GM18520 (cell line): ENCODE measurements around the gene FMO5.
"Not testable (repeated sequence)": the region's sequence is repeated elsewhere in the genome, so short reads cannot be mapped to it uniquely, and the experiment has no call there.

Experiments
- ATAC-seq: cut with Tn5 transposase; IDR thresholded peaks from one replicate; pipeline ENCODE4 v1.9.1; 2021; ENCODE audit not compliant: unreplicated experiment

Gene FMO5

DNA sequence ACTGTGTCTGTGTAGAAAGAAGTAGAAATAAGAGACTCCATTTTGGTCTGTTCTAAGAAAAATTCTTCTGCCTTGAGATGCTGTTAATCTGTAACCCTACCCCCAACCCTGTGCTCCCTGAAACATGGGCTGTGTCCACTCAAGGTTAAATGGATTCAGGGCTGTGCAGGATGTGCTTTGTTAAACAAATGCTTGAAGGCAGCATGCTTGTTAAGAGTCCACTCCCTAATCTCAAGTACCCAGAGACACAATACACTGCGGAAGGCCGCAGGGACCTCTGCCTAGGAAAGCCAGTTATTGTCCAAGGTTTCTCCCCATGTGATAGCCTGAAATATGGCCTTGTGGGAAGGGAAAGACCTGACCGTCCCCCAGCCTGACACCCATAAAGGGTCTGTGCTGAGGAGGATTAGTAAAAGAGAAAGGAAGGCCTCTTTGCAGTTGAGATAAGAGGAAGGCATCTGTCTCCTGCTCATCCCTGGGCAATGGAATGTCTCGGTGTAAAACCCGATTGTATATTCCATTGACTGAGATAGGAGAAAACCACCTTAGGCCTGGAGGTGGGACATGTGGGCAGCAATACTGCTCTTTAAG lies 15.1 kb upstream of the FMO5 start:
- not testable (repeated sequence) for ATAC-seq

DNA sequence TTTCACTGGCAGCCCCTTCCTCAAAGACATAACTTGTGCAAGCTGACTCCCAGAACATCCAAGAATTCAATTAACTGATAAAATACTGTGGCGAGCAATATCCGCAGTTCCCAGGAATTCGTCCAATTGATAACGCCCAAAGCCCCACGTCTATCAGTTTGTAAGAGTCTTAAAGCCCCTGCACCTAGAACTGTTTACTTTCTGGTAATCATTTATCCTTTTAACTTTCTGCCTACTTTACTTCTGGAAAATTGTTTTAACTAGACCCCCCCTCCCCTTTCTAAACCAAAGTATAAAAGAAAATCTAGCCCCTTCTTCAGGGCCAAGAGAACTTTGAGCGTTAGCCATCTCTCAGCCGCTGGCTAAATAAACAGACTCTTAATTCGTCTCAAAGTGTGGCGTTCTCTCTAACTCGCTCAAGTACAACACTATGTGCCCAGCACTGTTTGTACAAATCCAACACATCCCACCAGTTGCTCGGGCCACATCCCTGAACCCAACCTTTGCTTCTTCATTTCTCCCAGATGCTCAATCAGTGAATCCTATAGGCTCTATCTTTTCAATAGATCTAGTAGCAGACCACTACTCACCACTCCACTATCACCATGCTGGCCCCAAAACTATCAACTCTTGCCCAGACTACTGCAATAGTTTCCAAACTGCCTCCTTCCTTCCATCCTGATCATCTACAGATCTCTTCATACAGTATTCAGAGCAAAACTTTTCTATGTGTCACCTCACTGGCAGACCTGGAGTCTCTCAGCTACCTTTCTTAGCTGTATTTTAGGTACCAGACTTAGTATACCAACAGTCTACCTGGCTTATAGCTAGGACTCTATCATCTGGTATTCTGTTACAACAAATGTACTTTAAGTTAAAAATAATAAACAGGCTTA lies 14.0 kb upstream of the FMO5 start:
- no peak for ATAC-seq

DNA sequence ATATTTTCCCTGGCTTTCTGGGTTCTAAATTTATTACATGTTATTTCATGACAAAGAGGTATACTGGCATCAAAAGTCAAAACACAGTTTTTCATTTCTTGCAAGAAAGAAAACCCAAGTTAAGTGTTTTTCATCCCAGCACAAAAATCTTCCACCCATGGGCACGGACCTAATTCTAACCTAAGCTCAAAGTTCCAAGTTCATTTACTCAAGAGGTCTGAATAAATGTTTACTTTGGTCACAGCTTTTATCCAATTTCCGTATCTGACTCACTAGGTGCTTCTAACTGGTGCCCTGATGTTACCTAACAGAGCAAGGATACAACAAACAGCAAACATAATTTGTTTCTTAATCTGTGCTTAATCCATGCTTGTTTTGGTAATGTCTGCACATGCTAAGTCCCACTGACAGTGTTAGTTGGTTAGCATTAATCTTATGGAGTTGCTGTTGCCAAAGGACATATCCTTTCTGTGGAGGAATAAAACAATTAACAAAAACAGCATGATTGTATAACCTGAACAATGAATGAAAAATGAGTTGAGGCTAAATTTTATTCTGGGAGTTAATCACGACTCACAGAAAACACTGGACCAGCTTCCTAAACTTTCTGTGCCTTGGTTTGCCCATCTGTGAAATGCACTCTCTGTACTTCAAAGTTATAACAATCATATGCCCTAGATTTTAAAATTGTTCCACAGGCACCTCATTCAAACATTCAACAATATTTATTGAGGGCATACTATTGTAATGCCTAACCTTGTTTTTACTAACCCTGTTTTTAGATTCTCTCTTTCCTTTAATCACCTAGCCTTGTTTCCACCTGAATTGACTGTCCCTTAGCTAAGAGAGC lies 13.1 kb upstream of the FMO5 start:
- no peak for ATAC-seq

DNA sequence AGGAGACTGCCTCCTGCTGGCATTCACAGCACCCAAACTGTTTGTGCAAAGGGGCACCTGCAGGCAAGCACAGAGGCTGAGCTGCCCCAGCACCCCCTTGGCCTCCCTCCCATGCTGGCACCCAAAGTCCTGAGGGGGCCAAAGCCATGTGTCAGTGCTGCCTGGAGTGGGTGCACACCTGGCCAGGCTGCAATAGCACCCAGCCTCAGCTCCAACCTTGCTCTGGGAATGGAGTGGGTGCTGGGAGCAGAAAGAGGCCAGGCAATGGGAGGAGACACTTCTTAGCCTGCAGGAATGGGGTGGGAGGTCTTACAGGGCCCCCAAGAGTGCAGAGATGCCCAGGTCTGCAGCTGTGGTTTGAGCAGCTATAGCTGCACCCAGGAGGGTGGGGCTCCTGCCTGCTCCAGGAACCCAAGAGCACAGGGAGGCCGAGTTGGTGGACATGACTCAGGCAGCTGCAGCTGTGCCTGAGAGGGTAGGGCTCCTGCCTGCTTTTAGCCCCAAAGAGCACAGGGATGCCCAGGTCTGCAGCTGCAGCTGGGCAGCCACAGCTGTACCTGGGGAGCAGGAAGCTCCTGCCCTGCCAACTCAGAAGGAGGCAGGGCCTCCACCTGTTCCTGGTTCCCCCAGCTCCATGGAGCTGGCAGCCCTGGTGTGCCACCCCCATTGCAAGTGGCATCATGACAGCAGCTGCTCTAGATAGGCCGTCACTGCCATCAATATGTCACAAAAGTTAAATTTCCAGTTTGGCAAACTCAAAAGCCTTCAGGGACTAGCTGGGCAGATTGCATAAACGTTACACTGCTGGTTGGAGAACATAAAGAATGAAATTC lies 12.0 kb upstream of the FMO5 start:
- no peak for ATAC-seq

DNA sequence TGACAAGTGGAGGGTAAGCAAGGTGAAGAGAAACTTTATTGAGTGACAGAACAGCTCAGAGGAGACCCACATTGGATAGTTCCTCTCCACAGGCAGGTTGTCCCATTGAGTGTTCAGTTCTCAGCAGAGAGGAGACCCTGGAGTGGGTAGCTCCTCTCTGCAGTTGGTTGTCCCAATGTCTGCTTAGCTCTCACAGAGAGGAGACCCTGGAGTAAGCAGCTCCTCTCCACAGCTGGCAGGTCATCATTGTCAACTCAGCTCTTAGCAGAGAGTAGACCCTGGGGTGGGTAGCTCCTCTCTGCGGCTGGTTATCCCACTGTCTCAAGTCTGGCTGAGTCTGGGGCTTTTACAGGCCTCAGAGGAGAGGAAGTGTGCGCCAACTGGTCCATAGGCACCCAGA lies 11.3 kb upstream of the FMO5 start:
- no peak for ATAC-seq

DNA sequence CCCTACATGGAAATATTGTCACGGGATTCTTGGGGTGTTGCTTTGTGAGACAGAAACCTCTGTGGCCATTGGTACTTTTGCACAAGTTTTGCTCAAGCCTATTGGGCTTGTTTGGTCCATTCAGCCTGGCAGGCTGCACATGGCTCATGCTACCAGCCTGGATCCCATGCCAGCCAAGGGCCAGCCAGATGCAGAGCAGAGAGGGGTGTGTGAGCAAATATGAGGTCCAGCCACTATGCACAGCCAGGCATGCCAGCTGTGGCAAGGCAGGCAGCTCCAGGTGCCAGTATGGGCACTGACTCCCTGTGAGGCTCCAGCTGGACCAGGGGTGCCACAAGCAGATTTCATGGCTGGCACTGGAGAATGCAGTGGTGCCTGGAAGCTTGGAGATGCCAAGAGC lies 10.7 kb upstream of the FMO5 start:
- ATAC-seq = no peak

DNA sequence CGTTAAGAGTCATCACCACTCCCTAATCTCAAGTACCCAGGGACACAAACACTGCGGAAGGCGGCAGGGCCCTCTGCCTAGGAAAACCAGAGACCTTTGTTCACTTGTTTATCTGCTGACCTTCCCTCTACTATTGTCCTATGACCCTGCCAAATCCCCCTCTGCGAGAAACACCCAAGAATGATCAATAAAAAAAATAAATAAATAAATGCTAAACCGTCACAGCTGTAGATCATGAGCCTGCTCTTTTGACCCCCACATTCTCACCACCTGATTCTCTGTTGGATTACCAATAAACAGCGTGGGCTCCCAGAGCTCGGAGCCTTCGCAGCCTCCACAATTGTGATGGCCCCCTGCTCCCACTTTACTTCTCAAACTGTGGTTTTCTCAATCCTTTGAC lies 8.8 kb upstream of the FMO5 start:
- ATAC-seq = not testable (repeated sequence)

DNA sequence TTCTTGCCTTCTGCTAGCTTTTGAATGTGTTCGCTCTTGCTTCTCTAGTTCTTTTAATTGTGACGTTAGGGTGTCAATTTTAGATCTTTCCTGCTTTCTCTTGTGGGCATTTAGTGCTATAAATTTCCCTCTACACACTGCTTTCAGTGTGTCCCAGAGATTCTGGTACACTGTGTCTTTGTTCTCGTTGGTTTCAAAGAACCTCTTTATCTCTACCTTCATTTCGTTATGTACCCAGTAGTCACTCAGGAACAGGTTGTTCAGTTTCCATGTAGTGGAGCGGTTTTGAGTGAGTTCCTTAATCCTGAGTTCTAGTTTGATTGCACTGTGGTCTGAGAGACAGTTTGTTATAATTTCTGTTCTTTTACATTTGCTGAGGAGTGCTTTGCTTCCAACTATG lies 5.9 kb upstream of the FMO5 start:
- ATAC-seq = not testable (repeated sequence)

DNA sequence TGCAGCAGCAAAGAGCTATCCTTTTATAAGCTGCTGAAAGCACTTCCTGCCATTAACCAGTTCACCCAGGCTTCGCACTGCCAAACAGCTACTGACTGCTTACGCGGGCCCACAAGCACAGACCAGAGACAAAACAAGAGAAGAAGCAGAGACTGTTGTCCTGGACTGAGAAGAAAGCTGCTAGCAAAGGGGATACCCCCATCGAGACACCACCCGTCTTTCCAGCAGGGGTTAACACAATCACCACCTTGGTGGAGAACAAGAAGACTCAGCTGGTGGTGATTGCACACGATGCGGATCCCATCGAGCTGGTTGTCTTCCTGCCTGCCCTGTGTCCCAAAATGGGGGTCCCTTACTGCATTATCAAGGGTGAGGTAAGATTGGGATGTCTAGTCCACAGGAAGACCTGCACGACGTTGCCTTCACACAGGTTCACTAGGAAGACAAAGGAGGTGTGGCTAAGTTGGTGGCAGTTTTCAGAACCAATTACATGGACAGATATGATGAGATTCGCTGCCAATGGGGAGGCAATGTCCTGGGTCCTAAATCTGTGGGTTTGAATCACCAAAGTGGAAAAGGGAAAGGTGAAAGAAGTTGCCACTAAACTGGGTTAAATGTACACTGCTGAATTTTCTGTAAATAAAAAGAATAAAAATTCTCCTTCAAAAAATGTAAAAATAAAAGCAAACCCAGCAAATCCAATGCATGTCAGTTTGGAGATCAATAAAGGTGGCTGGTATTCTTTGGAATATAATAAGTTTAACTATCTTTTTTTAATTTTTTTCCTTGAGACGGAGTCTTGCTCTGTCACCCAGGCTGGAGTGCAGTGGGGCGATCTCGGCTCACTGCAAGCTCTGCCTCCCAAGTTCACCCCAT lies 1.2 kb downstream of the FMO5 start:
- ATAC-seq = no peak

DNA sequence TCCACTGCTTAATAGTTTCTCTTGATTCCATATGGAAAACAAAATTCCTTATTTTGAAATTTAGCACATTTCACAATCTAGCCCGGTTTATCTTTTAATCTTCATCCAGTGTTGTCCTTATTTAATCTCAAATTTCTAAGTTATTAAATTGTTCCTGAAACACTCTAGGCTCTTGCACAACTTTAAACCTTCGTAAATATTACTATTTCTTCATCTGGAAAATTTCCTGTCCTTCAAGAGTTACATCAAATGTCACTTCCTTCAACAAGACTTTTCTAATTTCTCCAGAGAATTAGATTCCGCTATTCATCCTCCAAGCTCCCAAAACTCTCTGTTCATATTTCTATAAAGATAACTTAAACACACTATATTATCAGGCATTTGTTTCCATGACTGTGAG lies 6.5 kb downstream of the FMO5 start:
- no peak for ATAC-seq

DNA sequence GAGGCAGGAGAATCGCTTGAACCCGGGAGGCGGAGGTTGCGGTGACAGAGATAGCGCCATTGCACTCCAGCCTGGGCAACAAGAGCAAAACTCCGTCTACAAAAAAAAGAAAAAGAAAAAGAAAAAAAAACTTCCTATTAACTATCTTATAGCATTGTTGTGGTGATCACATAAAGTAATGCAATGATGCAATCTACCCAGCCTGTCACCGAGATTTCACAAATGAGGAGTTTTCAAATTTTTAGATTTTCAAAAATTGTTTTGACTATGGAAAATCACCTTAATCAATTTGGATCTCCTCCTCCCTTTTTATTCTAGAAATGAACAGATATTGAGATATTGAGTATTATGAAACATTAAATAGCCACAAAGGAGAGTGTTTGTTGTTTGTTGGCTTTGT lies 8.0 kb downstream of the FMO5 start:
- no peak for ATAC-seq

DNA sequence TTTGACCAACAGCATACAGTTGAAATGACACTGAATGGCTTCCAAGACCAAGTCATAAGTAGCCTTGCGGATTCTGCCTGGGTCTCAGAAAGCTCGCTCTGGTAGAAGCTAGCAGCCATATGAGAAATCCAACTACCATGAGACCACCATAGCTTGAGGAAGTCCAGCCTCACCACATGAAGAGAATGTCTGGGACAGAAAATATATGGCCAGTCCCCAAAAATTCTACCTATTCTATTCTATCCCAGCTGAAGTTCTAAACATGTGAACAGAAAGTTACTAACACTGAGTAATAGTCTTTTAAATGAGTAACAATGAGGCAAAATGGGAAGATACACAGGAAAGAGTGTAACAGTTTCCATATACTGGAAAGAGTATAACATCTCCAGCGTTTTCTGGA lies 9.0 kb downstream of the FMO5 start:
- ATAC-seq = no peak

DNA sequence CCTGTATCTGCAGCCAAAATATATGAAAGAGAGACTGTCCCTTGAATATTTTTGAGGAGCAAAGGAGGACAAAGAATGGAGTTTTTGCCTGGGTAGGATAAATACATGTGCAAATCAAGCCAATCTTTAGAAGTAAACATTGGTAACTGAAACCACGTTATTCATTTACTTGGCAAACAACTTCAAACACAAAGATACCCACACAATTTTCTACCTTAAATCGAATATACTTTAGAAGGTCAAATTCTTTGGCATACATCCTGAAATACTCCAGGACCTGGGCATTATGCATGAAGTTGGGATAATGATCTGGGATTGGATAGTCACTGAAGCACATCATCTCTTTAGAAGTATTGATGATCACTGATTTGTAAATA lies 9.6 kb downstream of the FMO5 start:
- ATAC-seq = no peak

DNA sequence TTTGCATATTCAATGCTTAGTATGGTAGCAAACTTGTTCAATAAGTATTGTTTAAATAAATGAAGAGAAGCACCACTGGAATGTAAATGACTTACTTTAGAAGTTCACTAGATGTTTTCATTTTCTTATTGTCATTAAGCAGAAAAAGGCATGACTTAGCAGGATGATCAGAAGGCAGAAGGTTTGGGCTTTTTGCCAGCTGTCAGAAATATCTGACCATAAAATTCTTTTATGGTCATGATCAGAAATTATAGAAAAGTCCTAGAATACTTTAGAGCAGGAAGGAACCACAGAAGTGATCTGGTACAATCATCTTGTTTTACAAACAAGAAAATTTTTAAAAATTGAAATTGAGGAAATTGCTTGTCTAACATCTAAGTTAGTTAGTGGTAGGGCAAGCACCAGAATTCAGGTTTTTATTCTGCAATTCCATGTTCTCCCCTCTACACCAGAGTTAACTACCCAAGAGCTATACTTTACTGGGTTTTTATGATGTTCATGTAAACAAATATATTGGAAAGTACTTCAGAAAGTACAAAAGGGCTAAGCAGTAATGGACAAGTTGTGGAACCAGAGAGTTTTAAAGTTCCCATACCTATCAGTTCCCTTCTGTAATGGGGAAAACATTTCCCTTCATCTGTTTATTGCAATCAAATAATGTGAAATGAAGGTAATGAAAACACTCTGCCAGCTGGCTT lies 10.1 kb downstream of the FMO5 start:
- ATAC-seq = no peak

DNA sequence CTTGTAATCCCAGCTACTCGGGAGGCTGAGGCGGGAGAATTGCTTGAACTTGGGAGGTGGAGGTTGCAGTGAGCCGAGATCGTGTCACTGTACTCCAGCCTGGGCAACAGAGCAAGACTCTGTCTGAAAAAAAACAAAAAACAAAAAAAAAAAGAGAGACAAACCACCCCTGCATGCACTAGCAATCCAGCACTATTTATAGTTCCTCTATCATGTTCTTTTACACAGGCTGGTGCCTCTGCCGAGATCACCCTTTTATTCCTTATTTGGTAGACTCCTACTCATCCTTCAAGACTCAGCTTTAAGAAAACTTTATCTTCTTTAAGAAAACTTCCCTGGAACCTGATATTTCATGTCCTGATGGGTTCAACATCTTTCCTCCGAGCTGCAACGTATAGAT lies 10.8 kb downstream of the FMO5 start:
- ATAC-seq = no peak

DNA sequence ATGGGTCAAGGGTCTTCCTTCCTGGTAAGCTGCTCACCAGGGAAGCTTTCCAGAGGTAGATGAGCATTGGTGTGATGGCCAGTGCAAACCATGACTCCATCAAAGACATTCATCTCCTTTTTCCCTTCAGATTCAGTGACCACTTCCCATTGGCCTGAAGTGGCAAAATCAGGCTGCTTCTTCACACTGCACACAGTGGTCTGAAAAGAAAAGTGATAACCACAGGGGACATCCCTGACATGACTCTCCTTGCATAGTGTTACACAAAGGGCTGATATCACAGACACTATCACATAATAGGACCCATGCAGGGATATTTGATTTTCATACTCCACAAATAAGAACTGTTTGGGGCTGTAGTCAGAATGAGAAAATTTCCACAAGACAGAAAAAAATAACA lies 11.9 kb downstream of the FMO5 start:
- no peak for ATAC-seq

DNA sequence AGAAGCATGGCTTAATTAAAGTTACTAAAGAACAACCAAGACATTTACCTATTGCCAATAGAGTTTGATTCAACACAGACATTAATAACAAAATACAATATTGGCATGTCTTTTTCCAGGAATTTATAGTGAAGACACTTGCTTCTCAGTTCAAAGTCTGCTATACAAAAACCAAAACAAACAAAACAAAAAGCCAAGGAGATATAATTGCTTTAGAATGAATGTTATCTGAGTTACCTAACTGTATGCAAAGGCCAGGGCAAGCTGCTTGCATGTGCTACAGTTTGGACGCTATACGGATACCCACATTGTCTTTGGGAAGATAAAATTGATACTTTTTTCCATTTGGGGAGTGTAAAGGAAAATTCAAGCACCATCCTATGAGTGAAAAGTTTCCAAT lies 13.6 kb downstream of the FMO5 start:
- ATAC-seq = no peak

DNA sequence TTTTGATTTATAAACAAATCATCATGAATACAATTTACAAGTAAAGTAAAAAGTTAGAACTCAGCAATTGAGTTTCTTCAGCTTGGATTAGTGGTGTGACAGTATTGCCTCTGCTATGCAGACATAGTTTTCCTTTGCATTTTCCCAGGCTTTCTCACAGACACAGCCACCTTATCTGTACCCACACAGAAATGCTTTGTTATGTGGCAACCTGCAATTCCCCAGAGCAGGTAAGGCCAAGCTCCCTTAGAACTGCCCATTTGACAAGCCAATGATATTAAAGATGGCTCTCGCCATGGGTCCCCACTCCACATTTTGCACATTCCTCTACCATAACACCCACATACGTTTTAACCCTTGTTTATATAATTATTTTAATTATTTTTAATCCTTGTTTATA lies 14.2 kb downstream of the FMO5 start:
- no peak for ATAC-seq
